ENCODE measurements around the gene STRIP1.
A peak's percentile ranks its signal among the peaks of the same experiment; 100 is the strongest.

Gene STRIP1

GRCh38 chr1:110049801-110050601 lies 15.6 kb downstream of the STRIP1 start:
- no peak overlapping the region for H3K4me3 ChIP-seq (replicated peaks in 1 of 2; ENCODE audit: low read depth in 2 of 2, low read length in 2 of 2)
- DNase-seq (ENCODE audit: low read depth in 2 of 2), result no peak
- no peak for TF ChIP-seq CTCF (IDR thresholded peaks at IDR 0.05; ENCODE audit: low read depth, low read length)

- TF ChIP-seq CTCF (IDR thresholded peaks at IDR 0.05; ENCODE audit: low read depth, low read length), result no peak
- peak in 1 of 2 donors; percentile 40 for DNase-seq (ENCODE audit: low read depth in 2 of 2)
- no peak overlapping the region for H3K4me3 ChIP-seq (replicated peaks in 1 of 2; ENCODE audit: low read depth in 2 of 2, low read length in 2 of 2)
Observed at GRCh38 chr1:110050602-110051261, 16.3 kb downstream of the STRIP1 start.

GRCh38 chr1:110051262-110051648 lies 16.8 kb downstream of the STRIP1 start:
- no peak for TF ChIP-seq CTCF (IDR thresholded peaks at IDR 0.05; ENCODE audit: low read depth, low read length)
- no peak overlapping the region for H3K4me3 ChIP-seq (replicated peaks in 1 of 2; ENCODE audit: low read depth in 2 of 2, low read length in 2 of 2)
- peak in 1 of 2 donors; percentile 17 for DNase-seq (ENCODE audit: low read depth in 2 of 2)

- H3K4me3 ChIP-seq (replicated peaks in 1 of 2; ENCODE audit: low read depth in 2 of 2, low read length in 2 of 2), result no peak overlapping the region
- peak; percentile 97 for TF ChIP-seq CTCF (IDR thresholded peaks at IDR 0.05; ENCODE audit: low read depth, low read length)
- peak; percentile 52 for DNase-seq (ENCODE audit: low read depth in 2 of 2)
Observed at GRCh38 chr1:110053552-110054428, 19.4 kb downstream of the STRIP1 start.

GRCh38 chr1:110055493-110056284 lies 21.3 kb downstream of the STRIP1 start:
- peak; percentile 22 to 59 for DNase-seq (ENCODE audit: low read depth in 2 of 2)
- H3K4me3 ChIP-seq (replicated peaks in 1 of 2; ENCODE audit: low read depth in 2 of 2, low read length in 2 of 2), result no peak overlapping the region
- TF ChIP-seq CTCF (IDR thresholded peaks at IDR 0.05; ENCODE audit: low read depth, low read length), result no peak

- DNase-seq (ENCODE audit: low read depth in 2 of 2), result peak in 1 of 2 donors; percentile 44
- H3K4me3 ChIP-seq (replicated peaks in 1 of 2; ENCODE audit: low read depth in 2 of 2, low read length in 2 of 2), result no peak overlapping the region
- TF ChIP-seq CTCF (IDR thresholded peaks at IDR 0.05; ENCODE audit: low read depth, low read length), result no peak
Observed at GRCh38 chr1:110056285-110056683, 21.9 kb downstream of the STRIP1 start.

Measured in cardiac fibroblast (primary cell).